H9 (cell line): Measurements from ENCODE around the gene HUWE1. TPM values are rescaled to one million over a fixed set of nuclear protein-coding genes. Genes with fewer than 3 reads are reported as not detected.

Experiments
- DNase-seq: peaks from one replicate; pipeline ENCODE4 v3.0.0-alpha.2; 2017
- H2AFZ ChIP-seq: one replicate; pipeline ENCODE4 v1.6.1; 2013; ENCODE audit warnings: mild to moderate bottlenecking, low read length, control low read depth, moderate library complexity
- H2AK5ac ChIP-seq: 2 replicates; pipeline ENCODE4 v1.6.1; 2013; ENCODE audit warnings: low read length, control low read depth, mixed read lengths; ENCODE audit not compliant: insufficient read length
- H2BK120ac ChIP-seq: one replicate; pipeline ENCODE4 v1.6.1; 2013; ENCODE audit warnings: low read depth, mild to moderate bottlenecking, low read length, control low read depth, inconsistent platforms; ENCODE audit not compliant: poor library complexity, severe bottlenecking
- H2BK12ac ChIP-seq: 2 replicates; pipeline ENCODE4 v1.6.1; 2013; ENCODE audit warnings: low read length, control low read depth, mixed read lengths, low read depth; ENCODE audit not compliant: insufficient read length
- H2BK15ac ChIP-seq: 2 replicates; pipeline ENCODE4 v1.6.1; 2013; ENCODE audit warnings: low read depth, low read length, control low read depth
- H2BK20ac ChIP-seq: one replicate; pipeline ENCODE4 v1.6.1; 2013; ENCODE audit warnings: low read depth, mild to moderate bottlenecking, low read length, control low read depth, inconsistent platforms; ENCODE audit not compliant: poor library complexity, severe bottlenecking
- H2BK5ac ChIP-seq: 2 replicates; pipeline ENCODE4 v1.6.1; 2013; ENCODE audit warnings: low read length, control low read depth, mixed read lengths; ENCODE audit not compliant: insufficient read length
- H3K14ac ChIP-seq: 2 replicates; pipeline ENCODE4 v1.6.1; 2013; ENCODE audit warnings: low read length, control low read depth; ENCODE audit not compliant: insufficient read depth
- H3K18ac ChIP-seq: 2 replicates; pipeline ENCODE4 v1.6.1; 2013; ENCODE audit warnings: low read depth, mild to moderate bottlenecking, mixed read lengths, low read length, control low read depth; ENCODE audit not compliant: insufficient read length
- H3K23ac ChIP-seq: 2 replicates; pipeline ENCODE4 v1.6.1; 2013; ENCODE audit warnings: low read length, control low read depth, mixed read lengths, low read depth; ENCODE audit not compliant: insufficient read length
- H3K23me2 ChIP-seq: 2 replicates; pipeline ENCODE4 v1.6.1; 2013; ENCODE audit warnings: low read depth, mild to moderate bottlenecking, mixed read lengths, low read length, control low read depth; ENCODE audit not compliant: insufficient read length, poor library complexity, severe bottlenecking
- H3K27ac ChIP-seq: 2 replicates; pipeline ENCODE4 v1.5.1; 2013; ENCODE audit warnings: low read length, control low read depth, mixed read lengths, low read depth; ENCODE audit not compliant: insufficient read length
- H3K27me3 ChIP-seq: 2 replicates; pipeline ENCODE4 v1.6.1; 2013; ENCODE audit warnings: low read length, control low read depth, inconsistent platforms; ENCODE audit not compliant: insufficient read depth
- H3K4ac ChIP-seq: 2 replicates; pipeline ENCODE4 v1.6.1; 2013; ENCODE audit warnings: low read depth, mild to moderate bottlenecking, control low read depth, inconsistent platforms, low read length, moderate library complexity
- H3K4me1 ChIP-seq: 2 replicates; pipeline ENCODE4 v1.6.1; 2013; ENCODE audit warnings: low read length, control low read depth, inconsistent platforms; ENCODE audit not compliant: insufficient read depth
- H3K4me2 ChIP-seq: 2 replicates; pipeline ENCODE4 v1.6.1; 2013; ENCODE audit warnings: low read length, control low read depth, mixed read lengths; ENCODE audit not compliant: insufficient read length, insufficient read depth
- H3K56ac ChIP-seq: 2 replicates; pipeline ENCODE4 v1.6.1; 2013; ENCODE audit warnings: low read depth, mild to moderate bottlenecking, mixed read lengths, low read length, control low read depth; ENCODE audit not compliant: insufficient read length
- H3K79me1 ChIP-seq: 2 replicates; pipeline ENCODE4 v1.6.1; 2013; ENCODE audit warnings: low read depth, mild to moderate bottlenecking, moderate library complexity, low read length, control low read depth, inconsistent platforms; ENCODE audit not compliant: insufficient read depth, poor library complexity, severe bottlenecking
- H3K79me2 ChIP-seq: 2 replicates; pipeline ENCODE4 v1.6.1; 2013; ENCODE audit warnings: low read length, control low read depth, inconsistent platforms; ENCODE audit not compliant: insufficient read depth
- H3K9ac ChIP-seq: 2 replicates; pipeline ENCODE4 v1.6.1; 2013; ENCODE audit warnings: low read length, control low read depth, mixed read lengths; ENCODE audit not compliant: insufficient read length; ENCODE audit errors: extremely low read depth
- H3K9me3 ChIP-seq: one replicate; pipeline ENCODE4 v1.6.1; 2013; ENCODE audit warnings: low read depth, low read length, inconsistent platforms; ENCODE audit not compliant: control insufficient read depth
- H3T11ph ChIP-seq: one replicate; pipeline ENCODE4 v1.6.1; 2013; ENCODE audit warnings: mild to moderate bottlenecking, low read length, control low read depth, inconsistent platforms
- H4K20me1 ChIP-seq: one replicate; pipeline ENCODE4 v1.6.1; 2013; ENCODE audit not compliant: control insufficient read depth, insufficient read length, insufficient read depth
- H4K5ac ChIP-seq: 2 replicates; pipeline ENCODE4 v1.6.1; 2013; ENCODE audit warnings: low read depth, mild to moderate bottlenecking, mixed read lengths, low read length, control low read depth; ENCODE audit not compliant: insufficient read length
- H4K8ac ChIP-seq: replicated peaks from 2 replicates; pipeline ENCODE4 v1.6.1; 2013; ENCODE audit warnings: low read length, control low read depth, mixed read lengths, low read depth; ENCODE audit not compliant: insufficient read length
- H4K91ac ChIP-seq: 2 replicates; pipeline ENCODE4 v1.6.1; 2013; ENCODE audit warnings: low read depth, mild to moderate bottlenecking, moderate library complexity, mixed read lengths, low read length, control low read depth; ENCODE audit not compliant: insufficient read length
- H3K27ac Mint-ChIP-seq, 3 experiments: 2 replicates in 2 of 3; 3 replicates in 1 of 3; pipeline ENCODE4 v1.8.0; 2020 to 2021; ENCODE audit warnings: mixed read lengths in 3 of 3, mild to moderate bottlenecking in 1 of 3, moderate library complexity in 1 of 3
- H3K27me3 Mint-ChIP-seq: 2 replicates; pipeline ENCODE4 v1.8.0; 2021; ENCODE audit warnings: low read depth, mild to moderate bottlenecking, moderate library complexity, mixed read lengths
- H3K36me3 Mint-ChIP-seq, 3 experiments: 2 replicates in 2 of 3; 3 replicates in 1 of 3; pipeline ENCODE4 v1.8.0; 2020 to 2021; ENCODE audit warnings: low read depth in 3 of 3, mixed read lengths in 3 of 3; ENCODE audit not compliant: insufficient read depth in 1 of 3
- H3K4me1 Mint-ChIP-seq, 2 experiments: 2 replicates each; pipeline ENCODE4 v1.8.0; 2020; ENCODE audit warnings: mixed read lengths in 2 of 2
- H3K4me3 Mint-ChIP-seq, 2 experiments: 2 replicates in 1 of 2; 3 replicates in 1 of 2; pipeline ENCODE4 v1.8.0; 2020 to 2021; ENCODE audit warnings: mild to moderate bottlenecking in 2 of 2, mixed read lengths in 2 of 2, moderate library complexity in 1 of 2
- H3K9me3 Mint-ChIP-seq, 2 experiments: 2 replicates in 1 of 2; 3 replicates in 1 of 2; pipeline ENCODE4 v1.8.0; 2020; ENCODE audit warnings: mild to moderate bottlenecking in 2 of 2, mixed read lengths in 2 of 2, moderate library complexity in 1 of 2
- CTCF ChIP-seq: fragments of 200-600 bp; sonication (generic); conservative IDR thresholded peaks from 3 replicates; pipeline ENCODE4 v1.8.0; 2021; ENCODE audit warnings: antibody characterized with exemption, mild to moderate bottlenecking
- WGBS: extraction: QIAGEN DNeasy Blood & Tissue Kit; methylation state at CpG from one replicate; pipeline ENCODE4 v1.1.7; 2013; ENCODE audit warnings: missing lambda C conversion rate, low lambda C conversion rate, mixed read lengths; ENCODE audit not compliant: insufficient read length; ENCODE audit errors: extremely low coverage; 5-methylcytosine and 5-hydroxymethylcytosine counted together
- total RNA-seq: library from RNA; stranded (reverse); gene quantifications from 2 replicates; pipeline ENCODE4 v1.2.1, GENCODE V29; 2021

The HUWE1 gene
- total RNA-seq, 1 experiment from 2014 or later, result 230 TPM

DNA sequence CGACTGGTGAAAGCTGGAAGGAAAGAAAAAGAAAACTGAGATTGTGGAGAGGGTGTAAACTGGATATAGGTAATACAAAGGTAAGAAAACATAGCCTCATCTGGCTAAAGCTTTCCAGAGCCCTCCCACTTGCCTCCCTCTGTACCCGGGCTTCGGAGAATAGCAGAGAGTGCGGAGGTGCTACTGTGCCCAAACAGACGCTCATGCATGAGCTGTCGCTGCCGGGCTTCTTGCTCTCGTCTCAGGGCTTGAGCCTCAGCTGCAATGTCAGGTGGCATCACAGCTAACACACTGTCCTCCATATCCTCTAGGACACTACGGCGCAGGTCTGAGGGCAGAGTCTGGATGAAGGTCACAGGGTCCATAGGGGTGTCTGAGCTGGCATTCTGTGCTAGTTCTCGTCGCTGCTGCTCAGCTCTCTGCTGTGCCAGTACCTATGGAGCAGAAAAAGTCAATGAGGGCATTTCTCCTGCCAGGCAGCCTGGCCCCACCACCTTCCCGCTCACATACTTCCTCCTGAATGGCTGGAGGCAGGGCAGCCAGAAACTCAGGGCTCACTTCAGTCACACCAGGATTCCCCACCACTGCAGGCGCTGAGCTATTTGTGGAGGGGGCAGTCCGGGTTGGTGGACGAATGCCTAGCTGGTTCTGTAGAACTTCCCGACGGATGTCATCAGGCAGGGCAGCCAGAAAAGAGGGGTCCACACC is 135.6 kb downstream of the HUWE1 start:
- no peak overlapping the region for H4K91ac ChIP-seq
- H4K20me1 ChIP-seq, result peaks cover 2% of the 10 kb centered on the region
- H3K79me1 ChIP-seq, result no peaks in the 10 kb centered on the region
- no peak overlapping the region for H2BK12ac ChIP-seq
- no peaks in the 10 kb centered on the region for H3K4me1 Mint-ChIP-seq
- H2BK120ac ChIP-seq, result no peak overlapping the region
- no peak overlapping the region for H2BK20ac ChIP-seq
- no peak overlapping the region for H3K4me3 Mint-ChIP-seq
- H4K5ac ChIP-seq, result no peak overlapping the region
- H2BK15ac ChIP-seq, result no peak overlapping the region
- TF ChIP-seq CTCF, result no peak
- no peaks in the 10 kb centered on the region; the same call in 1 of the 2 replicates for H3K27me3 ChIP-seq
- H3K23ac ChIP-seq, result no peak overlapping the region
- no peak overlapping the region for H2BK5ac ChIP-seq
- no peaks in the 10 kb centered on the region; the same call in none of the 2 replicates for H3K27me3 Mint-ChIP-seq
- no CpG with 5 or more reads among the region's 18 CpGs for WGBS
- H3K9ac ChIP-seq, result no peak overlapping the region
- peaks cover 72 to 75% of the 10 kb centered on the region in 2 experiments for H3K9me3 Mint-ChIP-seq
- H3K9me3 ChIP-seq, result peaks cover 57% of the 10 kb centered on the region
- H3K36me3 Mint-ChIP-seq, result peaks cover 68 to 89% (median 86%) of the 10 kb centered on the region in 3 experiments
- H3K4me2 ChIP-seq, result no peak overlapping the region
- no peak overlapping the region for H2AK5ac ChIP-seq
- no peak overlapping the region for H2AFZ ChIP-seq
- H3K14ac ChIP-seq, result no peak overlapping the region
- H3K56ac ChIP-seq, result no peak overlapping the region
- H3K23me2 ChIP-seq, result no peaks in the 10 kb centered on the region
- H3K79me2 ChIP-seq, result no peaks in the 10 kb centered on the region
- no peak for DNase-seq
- H4K8ac ChIP-seq, result no peak overlapping the region
- H3T11ph ChIP-seq, result no peak overlapping the region
- H3K4ac ChIP-seq, result no peak overlapping the region
- H3K18ac ChIP-seq, result no peak overlapping the region
- no peak overlapping the region for H3K27ac Mint-ChIP-seq
- no peaks in the 10 kb centered on the region for H3K4me1 ChIP-seq
- H3K27ac ChIP-seq, result no peak overlapping the region
